H1 (cell line): ENCODE data around the gene GCM1. TPM values are rescaled to one million over a fixed set of nuclear protein-coding genes. Genes with fewer than 3 reads are reported as not detected.

Source experiments
- BRCA1 ChIP-seq: IDR thresholded peaks from 2 replicates; pipeline ENCODE4 v1.6.1; 2012; ENCODE audit warnings: low read depth, low read length, improper control_type of control experiment
- NANOG ChIP-seq: IDR thresholded peaks from 2 replicates; pipeline ENCODE4 v1.6.1; 2011; ENCODE audit warnings: low read length, low read depth, mild to moderate bottlenecking, inconsistent platforms; ENCODE audit not compliant: insufficient read depth, poor library complexity, severe bottlenecking
- SIN3A ChIP-seq, 2 experiments: IDR thresholded peaks in 1 of 2; conservative IDR thresholded peaks in 1 of 2; 2 replicates each; pipeline ENCODE4 v1.6.1; 2011 to 2012; ENCODE audit warnings: low read length in 2 of 2, improper control_type of control experiment in 1 of 2, low read depth in 1 of 2, mild to moderate bottlenecking in 1 of 2
- SIRT6 ChIP-seq: IDR thresholded peaks from one replicate; pipeline ENCODE4 v1.7.1; 2012; ENCODE audit warnings: low read length, inconsistent platforms
- TBP ChIP-seq: IDR thresholded peaks from 2 replicates; pipeline ENCODE4 v1.6.1; 2011; ENCODE audit warnings: low read depth, low read length, improper control_type of control experiment
- polyA plus RNA-seq, 7 experiments: library from polyadenylated mRNA; depleted of rRNA in 3 of 7; stranded (reverse) in 5 of 7; unstranded in 2 of 7; fragments of >200 nt in 5 of 7; fragments of 200-250 nt in 2 of 7; gene quantifications; 1 replicate in 5 of 7; 2 replicates in 1 of 7; 4 replicates in 1 of 7; pipeline versions ENCODE4 v1.2.1 to v1.2.3, GENCODE V29; 2011 to 2013; ENCODE audit warnings: missing spikeins in 2 of 7, mixed read lengths in 2 of 7
- total RNA-seq: library from RNA; stranded (reverse); fragmentation: NEBNext Ultra II Directional; extraction: Animal tissue kit (Norgen Biotek cat#: 25700); gene quantifications from 2 replicates; pipeline ENCODE4 v1.2.1, GENCODE V29; 2021

Gene GCM1
- total and polyA plus RNA-seq, 2 of the 8 experiments (the other 6 are each of a cell fraction or from before 2014, with no cell fraction given): not detected

DNA sequence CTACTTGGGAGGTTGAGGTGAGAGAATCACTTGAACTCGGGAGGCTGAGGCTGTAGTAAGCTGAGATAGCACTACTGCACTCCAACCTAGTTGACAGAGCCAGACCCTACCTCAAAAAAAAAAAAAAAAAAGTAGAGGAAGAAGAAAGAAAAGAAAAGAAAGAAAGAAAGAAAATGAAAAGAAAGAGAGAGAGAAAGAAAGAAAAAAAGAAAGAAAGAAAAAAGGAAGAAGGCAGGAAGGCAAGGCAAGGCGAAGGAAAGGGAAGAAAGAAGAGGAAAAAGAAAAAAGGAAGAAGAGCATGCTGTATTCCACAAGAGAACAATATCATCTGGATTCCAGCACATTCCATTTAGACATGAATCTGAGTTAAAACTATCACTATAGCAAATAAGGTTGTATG, 3.8 kb downstream of the GCM1 start (continued):
- TF ChIP-seq SIN3A (conservative IDR thresholded peaks at IDR 0.05 in 1 of 2, IDR thresholded peaks at IDR 0.05 in 1 of 2; ENCODE audit: low read depth in 1 of 2, low read length in 2 of 2) (no peak), SIRT6 (no peak), TBP (no peak), NANOG (no peak), BRCA1 (no peak)
- TF ChIP-seq, all 59 proteins: peak for 0
